Embryonic facial prominence (tissue), 1 donor: ENCODE data around the gene RNF151.

Source experiments
- DNase-seq: peaks from one replicate; pipeline ENCODE4 v3.0.0-alpha.2; 2016; ENCODE audit errors: extremely low spot score

The RNF151 gene

DNA sequence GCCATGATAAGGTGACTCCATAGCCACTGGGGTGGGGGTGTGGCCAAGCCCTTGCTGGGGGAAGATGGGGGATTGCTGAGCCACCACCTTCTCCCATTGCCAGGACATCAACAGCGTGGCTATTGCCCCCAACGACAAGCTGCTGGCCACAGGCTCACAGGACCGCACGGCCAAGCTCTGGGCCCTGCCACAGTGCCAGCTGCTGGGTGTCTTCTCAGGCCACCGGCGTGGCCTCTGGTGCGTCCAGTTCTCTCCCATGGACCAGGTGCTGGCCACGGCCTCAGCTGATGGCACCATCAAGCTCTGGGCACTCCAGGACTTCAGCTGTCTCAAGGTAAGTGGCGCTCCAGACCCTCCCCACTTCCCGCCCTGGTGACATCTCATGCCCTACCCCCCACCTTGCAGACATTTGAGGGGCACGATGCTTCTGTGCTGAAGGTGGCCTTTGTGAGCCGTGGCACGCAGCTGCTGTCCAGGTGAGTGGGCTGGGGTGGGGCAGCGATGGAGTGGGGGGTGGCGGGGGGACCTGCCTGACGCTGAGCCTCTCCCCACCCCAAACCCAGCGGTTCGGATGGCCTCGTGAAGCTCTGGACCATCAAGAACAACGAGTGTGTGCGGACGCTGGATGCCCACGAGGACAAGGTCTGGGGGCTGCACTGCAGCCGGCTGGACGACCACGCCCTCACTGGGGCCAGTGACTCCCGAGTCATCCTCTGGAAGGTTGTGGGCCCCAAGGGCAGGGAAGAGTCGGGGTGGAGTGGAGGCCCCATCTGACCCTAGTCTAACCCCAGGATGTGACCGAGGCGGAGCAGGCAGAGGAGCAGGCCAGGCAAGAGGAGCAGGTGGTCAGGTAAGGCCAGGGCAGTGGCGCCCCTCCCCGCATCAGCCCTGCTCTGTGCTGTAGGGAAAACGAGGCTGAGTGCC is 10.6 kb downstream of the RNF151 start:
- DNase-seq: no peak

DNA sequence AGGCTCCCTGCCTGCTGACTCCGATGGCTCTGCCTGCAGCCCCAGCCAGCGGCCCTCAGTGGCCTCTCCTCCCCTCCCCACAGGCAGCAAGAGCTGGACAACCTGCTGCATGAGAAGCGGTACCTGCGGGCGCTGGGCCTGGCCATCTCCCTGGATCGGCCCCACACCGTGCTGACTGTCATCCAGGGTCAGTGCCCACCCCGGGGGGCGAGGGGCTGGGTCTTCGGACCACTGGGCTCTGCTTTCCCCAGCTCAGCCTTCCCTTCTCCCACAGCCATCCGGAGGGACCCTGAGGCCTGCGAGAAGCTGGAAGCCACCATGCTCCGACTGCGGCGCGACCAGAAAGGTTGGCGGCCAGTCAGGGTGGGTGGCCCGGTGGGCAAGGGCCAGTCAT is 11.2 kb downstream of the RNF151 start:
- no peak for DNase-seq

DNA sequence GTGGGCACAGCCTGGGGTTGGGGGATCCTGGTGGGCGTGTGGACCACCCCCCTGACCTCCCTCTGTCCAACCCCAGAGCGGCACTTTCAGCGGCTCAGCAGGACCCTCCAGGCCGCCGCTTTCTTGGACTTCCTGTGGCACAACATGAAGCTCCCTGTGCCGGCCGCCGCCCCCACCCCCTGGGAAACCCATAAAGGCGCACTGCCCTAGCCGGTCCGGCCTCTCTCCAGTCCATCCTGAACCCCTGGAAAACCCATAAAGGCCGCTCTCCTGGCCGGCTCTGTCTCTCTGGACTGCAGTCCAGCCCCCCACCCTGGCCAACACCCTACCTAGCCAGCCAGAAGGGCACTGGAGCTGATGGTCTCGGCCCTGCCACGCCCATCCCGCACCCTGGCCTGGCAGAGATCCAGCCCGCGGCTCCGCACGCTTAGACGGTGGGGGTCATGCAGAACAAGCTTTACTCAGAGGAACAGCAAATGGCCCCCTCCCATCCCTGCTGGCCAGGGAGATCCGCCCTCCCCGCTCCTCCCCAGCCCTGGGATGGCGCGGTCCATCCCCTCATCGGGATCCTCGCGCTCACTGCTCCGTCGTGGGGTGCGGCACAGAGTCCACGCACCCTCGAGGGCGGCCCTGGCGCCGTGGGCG is 11.9 kb downstream of the RNF151 start:
- no peak for DNase-seq

DNA sequence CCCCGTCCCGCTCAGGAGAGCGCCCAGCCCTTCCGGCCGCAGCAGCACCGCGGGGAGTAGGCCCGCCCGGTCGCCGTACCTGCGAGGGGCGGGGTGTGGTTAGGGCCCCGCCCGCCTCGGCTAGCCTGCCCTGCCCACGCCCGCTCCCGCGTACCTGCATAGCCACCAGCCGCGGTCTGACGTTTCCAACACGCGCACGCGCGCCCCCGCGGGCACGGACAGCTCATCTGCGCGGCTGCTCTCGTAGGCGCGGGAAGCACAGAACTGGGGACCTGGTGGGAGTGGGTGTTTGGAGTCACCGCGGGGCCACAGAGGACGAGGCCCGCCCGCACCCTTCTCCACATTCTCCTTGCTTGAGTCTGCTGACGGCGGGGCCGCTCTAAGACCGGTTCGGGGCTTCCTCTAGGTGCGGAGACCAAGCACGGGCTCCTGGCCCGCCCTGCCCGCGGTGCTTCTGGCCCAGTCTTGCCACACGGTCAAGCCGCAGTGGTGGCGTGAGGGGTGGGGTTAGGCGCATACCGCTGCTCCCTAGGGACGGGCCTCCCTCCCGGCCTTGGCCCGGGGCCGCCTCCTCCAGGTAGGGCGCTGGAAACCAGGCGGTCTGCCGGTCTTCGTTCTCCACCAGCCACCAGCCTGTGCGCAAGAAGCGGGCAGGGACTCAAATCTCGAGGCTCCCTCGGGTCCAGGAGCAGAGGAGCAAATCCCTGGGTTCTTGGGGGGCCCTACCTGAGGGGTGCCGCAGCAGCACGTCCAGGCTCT is 12.8 kb downstream of the RNF151 start:
- DNase-seq: no peak

DNA sequence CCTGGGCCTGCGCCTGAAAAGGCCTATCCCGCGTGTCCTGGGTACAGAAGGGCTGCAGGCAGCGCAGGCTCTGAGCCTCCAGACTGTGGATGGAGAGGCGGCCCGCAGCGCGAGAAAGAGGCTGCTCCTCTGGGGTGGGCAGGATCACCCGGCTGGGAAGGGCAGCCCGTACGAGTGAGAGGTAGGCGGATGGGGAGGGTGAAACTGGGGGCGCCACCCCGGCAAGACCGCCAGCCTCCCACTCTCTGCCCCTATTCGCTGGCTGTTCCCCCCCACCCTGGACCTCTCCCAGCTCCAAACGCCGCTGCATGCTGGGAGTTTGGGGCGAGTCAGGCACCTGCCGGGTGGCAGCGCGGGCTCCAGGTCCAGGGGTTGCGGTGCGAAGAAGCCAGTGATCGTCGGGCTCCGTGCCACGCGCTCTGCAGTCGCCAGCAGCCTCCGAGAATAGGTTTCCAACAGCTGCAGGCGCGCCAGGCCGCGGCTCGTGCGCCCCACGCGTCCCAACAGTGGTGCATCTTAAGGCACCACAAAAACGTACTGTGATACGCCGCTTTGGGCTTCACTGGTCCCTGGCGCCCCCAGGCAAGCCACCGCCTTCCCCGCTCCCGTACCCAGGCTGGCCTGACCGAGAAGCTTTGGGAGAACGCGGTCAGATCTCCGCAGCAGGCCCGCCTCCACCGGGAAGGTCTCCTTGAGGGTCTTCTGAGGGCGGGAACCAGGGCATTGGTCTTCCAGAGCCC is 13.5 kb downstream of the RNF151 start:
- DNase-seq: no peak

DNA sequence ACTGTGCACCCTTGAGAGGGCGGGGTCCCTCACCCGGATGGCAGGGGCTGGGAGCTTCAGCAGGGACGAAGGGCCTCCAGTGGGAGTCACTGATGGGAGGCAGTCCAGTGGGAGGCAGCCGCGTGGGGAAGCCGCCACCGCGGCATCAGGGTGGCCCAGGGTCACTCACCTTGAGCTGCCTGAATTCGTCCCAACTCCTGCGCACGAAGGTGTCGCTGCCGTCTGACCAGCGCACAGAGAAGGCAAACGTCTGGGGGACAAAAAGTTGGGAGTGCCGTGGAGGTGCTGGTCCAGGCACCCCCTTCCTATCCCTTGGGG is 14.1 kb downstream of the RNF151 start:
- DNase-seq: no peak

DNA sequence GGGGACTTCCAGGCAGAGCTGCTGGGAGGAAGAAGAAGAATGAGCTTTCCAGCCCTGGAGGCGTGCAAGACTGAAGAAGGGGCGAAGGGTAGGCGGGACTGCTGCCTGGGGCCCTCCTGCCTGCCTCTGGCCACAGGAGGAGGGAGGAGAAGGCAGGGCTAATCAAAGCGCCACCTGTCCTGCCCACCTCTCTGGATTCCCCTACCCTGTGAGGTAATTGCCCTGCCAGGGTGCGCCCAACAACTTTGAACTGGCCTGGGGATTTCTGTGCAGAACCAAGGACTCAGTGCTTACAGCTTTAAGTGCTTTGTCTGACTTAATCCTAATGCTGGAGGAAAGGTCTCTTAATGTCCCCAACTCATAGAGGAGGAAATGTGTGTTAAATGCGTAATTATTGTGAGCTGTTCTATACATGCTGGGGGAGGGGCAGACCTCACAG is 14.8 kb downstream of the RNF151 start, which contains the start of gene NOXO1:
NOXO1 (minus strand) TSS at position 72 of the 439 bp plus-strand sequence. CDS start 290 bp downstream, outside the sequence.
- no peak for DNase-seq

DNA sequence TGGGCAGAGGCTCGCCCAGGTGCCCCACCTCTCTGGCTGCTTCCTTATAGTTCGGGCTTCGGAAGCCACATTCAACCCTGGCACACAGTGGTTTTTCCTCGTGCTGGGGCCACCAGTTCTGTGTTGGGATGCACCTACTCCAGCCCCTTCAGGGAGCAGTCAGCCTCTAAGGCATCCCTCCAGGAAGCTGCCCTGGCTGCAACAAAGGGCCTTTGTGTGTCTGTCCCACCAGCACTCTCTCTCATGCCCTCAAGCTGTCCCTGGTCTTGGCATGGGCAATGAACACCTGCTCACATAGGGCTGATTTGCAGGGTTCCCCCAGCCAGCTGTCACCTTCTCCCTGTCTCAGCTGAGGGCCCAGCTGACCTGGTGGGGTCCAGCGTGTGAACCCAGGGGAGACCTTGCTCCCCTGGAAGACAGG is 15.4 kb downstream of the RNF151 start:
- DNase-seq: no peak

DNA sequence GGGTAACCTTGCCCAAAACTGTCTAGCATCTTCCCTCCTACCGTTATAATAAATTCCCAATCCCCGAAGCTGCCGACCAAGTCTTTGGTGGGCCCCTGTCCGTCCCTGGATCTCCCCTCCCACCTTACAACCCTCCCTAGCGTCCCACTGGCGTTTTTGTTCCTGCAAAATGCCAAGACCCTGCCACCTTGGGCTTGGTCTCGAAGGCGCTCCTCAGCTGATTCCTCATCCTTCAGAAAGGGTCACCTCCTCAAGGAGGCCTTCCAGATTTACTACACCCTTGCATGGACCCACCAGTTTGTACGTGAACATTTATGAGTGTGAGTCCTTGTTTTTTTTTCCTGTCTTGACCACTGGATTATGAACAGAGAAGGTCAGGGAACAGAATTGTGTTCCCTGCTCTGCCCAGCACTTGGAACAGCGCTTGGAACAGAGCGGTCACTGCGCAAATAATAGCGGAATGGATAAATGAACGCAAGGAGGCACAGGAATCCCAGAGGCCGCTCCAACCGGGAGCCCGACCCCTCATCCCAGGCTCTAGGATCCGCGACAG is 16.4 kb downstream of the RNF151 start:
- DNase-seq: no peak

DNA sequence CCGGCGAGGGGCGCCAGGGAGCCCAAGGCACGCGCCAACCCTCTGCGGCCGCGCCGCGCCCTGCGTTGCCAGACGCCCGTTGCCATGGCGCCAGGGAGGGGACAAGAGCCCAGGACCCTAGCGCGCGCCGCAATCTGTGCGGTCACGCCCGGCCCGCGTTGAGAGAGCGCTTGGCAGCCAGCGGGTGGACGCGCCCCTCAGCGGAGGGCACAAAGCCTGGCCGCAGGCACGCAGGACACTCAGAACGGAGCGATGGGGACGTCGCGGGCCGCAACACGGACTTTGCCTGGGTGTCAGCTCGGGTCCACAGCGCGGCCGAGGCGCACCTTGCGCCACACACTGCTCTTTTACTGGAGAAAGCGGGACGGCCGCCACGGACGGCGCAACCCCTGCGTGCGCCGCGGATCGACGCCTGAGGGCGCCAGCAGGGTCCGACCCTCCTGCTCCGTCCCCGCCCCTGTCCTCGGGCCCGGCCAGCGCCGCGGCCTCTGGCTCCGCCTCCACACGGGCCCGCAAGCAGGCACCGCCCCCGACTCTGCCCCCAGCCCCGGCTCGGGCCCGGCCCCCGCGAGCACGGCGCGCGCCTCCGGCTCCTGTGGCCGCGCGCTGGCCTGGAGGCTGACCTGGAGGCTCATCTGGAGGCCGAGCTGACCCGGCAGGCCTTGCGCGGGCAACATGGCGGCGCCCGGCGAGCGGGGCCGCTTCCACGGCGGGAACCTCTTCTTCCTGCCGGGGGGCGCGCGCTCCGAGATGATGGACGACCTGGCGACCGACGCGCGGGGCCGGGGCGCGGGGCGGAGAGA is 17.1 kb downstream of the RNF151 start, which contains the start of gene GFER:
GFER (plus strand) TSS at position 650 of the 803 bp plus-strand sequence; CDS start at position 676, 26 bp downstream.
- DNase-seq: no peak

DNA sequence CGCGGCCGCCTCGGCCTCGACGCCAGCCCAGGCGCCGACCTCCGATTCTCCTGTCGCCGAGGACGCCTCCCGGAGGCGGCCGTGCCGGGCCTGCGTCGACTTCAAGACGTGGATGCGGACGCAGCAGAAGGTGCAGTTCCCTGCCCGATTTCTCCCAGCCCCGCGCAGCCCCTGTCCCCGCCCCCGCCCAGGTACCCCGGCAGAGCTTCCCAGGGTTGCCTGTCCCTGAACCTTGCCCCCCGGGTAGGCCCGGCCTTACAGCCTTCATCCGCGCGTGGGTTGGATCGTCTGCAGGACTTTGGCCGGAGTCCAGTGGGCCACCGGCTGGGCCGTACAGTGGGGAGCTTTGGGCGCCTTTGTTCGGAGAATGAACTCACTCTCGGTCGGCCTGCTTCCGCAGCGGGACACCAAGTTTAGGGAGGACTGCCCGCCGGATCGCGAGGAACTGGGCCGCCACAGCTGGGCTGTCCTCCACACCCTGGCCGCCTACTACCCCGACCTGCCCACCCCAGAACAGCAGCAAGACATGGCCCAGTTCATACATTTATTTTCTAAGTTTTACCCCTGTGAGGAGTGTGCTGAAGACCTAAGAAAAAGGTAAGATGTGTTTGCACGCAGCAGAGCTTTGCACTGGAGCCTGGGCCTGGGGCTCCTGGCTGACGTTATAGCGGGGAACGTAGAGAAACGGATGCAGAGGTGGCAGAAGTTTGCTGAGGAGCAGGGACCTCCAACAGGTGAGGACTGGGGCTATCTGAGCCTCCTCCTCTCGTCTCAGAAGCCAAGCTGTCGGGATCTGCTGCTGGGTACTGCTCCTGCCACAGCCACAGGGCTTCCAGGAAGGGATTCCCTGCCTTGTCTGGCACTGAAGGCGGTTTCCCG is 17.9 kb downstream of the RNF151 start:
- no peak for DNase-seq

DNA sequence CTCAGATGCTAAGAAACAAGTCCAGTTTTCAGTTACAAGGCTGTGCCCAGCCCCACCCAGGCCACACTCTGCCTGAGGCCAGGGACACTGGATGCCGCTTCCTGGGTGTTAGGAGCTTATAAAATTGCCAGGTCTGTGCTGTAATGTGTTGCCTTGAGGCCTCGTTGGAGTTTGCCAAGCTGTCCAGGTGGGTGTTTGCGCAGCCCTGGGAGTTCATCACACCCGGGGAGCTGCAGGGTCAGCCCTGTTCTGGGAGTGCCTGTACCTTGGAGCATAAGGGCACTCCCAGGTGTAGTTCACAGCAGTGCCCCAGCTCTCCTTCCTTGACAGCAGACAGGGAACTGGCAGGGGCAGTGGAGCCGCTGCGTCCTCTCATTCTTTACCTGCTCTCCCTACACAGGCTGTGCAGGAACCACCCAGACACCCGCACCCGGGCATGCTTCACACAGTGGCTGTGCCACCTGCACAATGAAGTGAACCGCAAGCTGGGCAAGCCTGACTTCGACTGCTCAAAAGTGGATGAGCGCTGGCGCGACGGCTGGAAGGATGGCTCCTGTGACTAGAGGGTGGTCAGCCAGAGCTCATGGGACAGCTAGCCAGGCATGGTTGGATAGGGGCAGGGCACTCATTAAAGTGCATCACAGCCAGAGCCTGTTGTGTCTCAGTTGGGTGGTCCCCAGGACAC is 19.0 kb downstream of the RNF151 start:
- no peak for DNase-seq

DNA sequence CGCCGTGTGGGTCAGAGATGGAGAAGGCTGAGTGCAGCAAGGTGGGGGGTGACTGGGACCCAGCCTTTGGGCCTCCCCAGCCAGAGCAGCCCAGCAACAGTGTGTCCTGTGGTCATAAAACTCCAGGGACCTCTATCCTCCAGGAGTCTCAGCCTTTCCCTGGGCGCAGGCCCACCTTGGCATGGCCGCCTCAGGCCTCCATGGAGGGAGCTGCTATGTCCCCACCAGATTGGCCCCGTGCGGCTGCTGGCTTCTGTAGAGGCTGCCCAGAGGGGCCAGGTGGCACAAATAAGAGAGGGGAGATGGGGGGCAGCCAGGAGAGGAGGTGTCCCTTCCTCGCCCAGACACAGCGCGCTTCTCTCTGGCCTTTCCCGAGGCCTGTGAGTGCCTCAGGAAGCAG is 20.5 kb downstream of the RNF151 start:
- no peak for DNase-seq

DNA sequence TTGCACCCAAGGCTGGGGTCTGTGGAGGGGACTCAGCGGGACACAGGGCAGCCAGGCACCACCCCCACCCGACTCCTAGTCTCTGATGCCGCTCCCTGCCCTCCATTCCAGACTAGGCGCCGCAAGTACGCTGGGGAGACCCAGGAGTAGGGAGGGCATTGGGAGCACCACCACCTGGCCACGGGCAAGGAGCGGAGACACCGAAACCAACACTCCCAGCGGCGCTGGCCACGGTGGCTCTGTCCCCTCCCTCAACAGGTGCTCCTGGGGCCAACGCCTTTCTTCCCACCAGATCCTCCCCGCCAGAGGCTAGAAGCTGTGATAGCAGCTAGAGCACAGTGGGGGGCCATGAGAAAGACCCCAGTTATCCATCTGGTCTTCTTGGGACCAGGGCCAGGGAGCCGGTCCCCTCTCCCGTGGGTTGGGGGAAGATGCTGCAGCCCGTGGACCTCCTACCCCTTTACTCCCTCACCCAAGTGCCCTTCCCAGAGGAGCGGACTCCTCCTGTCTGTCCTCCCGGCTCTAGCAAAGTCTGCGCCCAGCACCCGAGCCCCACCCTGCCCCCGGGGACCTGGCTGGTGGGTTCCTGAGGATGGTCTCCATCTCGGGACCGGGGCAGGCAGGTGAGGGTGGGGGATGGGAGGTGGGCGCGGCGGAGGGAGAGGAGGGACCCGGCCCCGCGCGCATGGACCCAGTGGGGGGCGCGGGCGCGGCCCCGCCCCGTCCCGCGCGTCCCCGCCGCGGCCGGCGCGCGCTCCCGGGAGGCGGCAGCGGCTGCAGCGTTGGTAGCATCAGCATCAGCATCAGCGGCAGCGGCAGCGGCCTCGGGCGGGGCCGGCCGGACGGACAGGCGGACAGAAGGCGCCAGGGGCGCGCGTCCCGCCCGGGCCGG is 22.8 kb downstream of the RNF151 start, which contains the start of gene SYNGR3:
SYNGR3 (plus strand) TSS at position 762 of the 892 bp plus-strand sequence. CDS start 133 bp downstream, outside the sequence.
- no peak for DNase-seq

DNA sequence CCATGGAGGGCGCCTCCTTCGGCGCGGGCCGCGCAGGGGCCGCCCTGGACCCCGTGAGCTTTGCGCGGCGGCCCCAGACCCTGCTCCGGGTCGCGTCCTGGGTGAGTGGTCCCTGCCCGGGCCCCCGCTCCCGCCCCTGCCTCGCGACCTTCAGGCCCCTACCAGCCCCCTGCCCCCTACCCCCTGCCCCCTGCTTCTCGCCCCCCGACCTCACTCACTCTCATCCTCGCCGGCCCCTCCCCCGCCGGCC is 23.4 kb downstream of the RNF151 start:
- DNase-seq: no peak

DNA sequence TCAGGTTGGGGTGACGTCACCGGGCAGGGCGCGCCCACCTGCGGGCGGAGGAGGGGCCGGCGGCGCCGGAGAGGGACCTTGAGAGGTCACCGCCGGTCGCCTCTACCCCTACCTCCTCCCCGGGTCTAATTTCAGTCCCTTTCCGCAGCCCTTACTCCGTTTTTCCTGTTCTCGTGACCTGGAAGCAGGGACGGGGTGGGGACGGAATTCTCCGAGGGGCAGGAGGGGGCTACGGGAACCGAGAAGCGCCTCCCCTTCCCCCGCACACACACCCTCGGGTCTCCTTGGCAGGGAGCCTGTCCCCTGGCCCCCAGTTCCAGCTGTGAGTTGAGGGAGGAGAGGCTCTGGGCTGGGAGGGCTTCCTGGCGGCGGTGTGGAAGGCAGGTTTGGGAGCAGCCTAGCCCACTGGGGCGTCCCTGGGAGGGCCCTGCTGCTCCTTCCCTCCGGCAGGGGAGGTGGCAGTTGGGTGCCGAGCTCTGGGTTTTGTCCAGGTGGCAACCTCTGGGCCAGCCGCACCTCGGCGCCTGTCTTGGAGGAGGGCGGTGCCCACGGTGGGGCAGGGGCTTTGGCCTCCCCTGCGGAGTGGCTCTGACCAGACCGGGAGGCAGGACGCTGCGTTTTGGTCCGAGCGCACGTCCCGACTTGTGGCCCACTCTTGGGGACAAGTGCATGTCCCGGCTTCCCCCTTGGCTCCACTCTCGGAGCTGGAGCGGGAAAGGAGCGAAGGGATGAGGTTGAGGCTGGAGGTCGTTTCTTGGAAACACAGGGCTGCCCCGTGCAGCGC is 23.9 kb downstream of the RNF151 start:
- DNase-seq: no peak

DNA sequence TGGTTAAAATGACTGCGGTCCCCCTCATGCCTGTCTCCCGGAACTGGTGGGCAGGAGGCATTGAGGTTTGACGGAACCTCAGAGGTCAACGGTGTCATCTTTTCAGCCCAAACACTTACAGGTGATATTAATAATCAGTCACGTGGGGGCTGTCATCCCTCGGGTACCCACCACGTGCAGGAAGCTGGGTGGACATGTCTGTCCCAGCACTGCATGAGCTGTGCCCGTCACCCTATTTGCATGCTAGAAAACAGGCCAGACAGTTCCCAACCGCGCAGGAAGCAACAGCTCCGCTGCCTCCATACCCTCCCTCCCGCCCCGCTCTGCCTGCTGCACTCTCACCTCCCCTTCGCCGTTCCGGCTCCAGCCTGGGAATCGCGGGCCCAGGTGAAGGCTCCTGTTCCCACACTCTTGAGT is 24.5 kb downstream of the RNF151 start:
- no peak for DNase-seq
